ENCODE results near the gene KCND3. TPM values are rescaled to one million over a fixed set of nuclear protein-coding genes. Genes with fewer than 3 reads are reported as not detected.

Gene KCND3
- total RNA-seq, 1 experiment from 2014 or later = 0.15 TPM

DNA sequence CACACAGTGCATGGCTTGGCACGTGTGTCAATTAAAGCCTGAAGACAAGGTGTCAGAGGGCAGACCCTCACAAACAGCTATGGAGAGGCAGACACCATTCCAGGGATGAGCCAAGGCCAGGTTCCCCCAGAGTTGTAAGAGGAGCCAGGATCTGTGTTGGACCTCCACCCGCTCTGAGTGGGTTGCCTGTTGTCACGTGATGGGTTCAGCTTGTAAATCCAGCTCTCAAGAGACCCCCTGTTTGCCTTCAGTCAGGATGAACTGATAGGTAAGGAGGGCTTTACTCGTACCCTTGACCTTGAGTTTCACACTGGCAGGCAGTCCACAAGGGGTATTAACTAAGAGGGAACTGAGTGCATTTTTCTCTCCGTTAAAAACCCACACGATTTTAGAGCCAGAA, 27.7 kb upstream of the KCND3 start:
- Histone ChIP-seq H3K9ac (ENCODE audit: extremely low read depth, insufficient read length, low read length) (no peak overlapping the region), H3K14ac (ENCODE audit: insufficient read depth, low read length) (no peak overlapping the region), H4K5ac (ENCODE audit: insufficient read length, low read depth, low read length) (no peak overlapping the region), H2BK12ac (ENCODE audit: insufficient read length, low read depth, low read length) (no peak overlapping the region), H2AK5ac (ENCODE audit: insufficient read length, low read length) (no peak overlapping the region), H2BK5ac (ENCODE audit: insufficient read length, low read length) (no peak overlapping the region), H2BK120ac (ENCODE audit: low read depth, low read length, poor library complexity, severe bottlenecking) (no peak overlapping the region), H3K4me1 (ENCODE audit: insufficient read depth, low read length) (no peaks in the 10 kb centered on the region), H4K20me1 (ENCODE audit: control insufficient read depth, insufficient read depth, insufficient read length) (no peaks in the 10 kb centered on the region), H3K79me2 (ENCODE audit: insufficient read depth, low read length) (no peaks in the 10 kb centered on the region), H3K4ac (ENCODE audit: low read depth, low read length) (no peak overlapping the region), H2AFZ (ENCODE audit: low read length) (no peak overlapping the region), H3K27me3 (ENCODE audit: insufficient read depth, low read length) (no peaks in the 10 kb centered on the region), H3K18ac (ENCODE audit: insufficient read length, low read depth, low read length) (no peak overlapping the region), H3K4me2 (ENCODE audit: insufficient read depth, insufficient read length, low read length) (no peak overlapping the region), H3K79me1 (ENCODE audit: insufficient read depth, low read depth, low read length, poor library complexity, severe bottlenecking) (no peaks in the 10 kb centered on the region), H2BK20ac (ENCODE audit: low read depth, low read length, poor library complexity, severe bottlenecking) (no peak overlapping the region), H4K8ac (replicated peaks; ENCODE audit: insufficient read length, low read depth, low read length) (no peak overlapping the region), H3T11ph (ENCODE audit: low read length) (no peak overlapping the region), H3K27ac (ENCODE audit: insufficient read length, low read depth, low read length) (no peak overlapping the region), H4K91ac (ENCODE audit: insufficient read length, low read depth, low read length) (no peak overlapping the region), H3K9me3 (ENCODE audit: control insufficient read depth, low read depth, low read length) (no peaks in the 10 kb centered on the region), H3K23me2 (ENCODE audit: insufficient read length, low read depth, low read length, poor library complexity, severe bottlenecking) (no peaks in the 10 kb centered on the region), H2BK15ac (ENCODE audit: low read depth, low read length) (no peak overlapping the region), H3K56ac (ENCODE audit: insufficient read length, low read depth, low read length) (no peak overlapping the region), H3K23ac (ENCODE audit: insufficient read length, low read depth, low read length) (no peak overlapping the region)
- Mint-ChIP-seq H3K36me3 (ENCODE audit: insufficient read depth in 1 of 3, low read depth in 3 of 3) (peaks cover 0 to 10% (median 5%) of the 10 kb centered on the region in 3 experiments; a peak in 2 of 7 replicates), H3K4me1 (peaks cover 23 to 26% of the 10 kb centered on the region in 2 experiments), H3K27ac (no peak overlapping the region), H3K27me3 (ENCODE audit: low read depth) (peaks cover 6% of the 10 kb centered on the region), H3K9me3 (peaks cover 9 to 15% of the 10 kb centered on the region in 2 experiments; a peak in 4 of 5 replicates), H3K4me3 (no peak overlapping the region)
- no peak for DNase-seq
- TF ChIP-seq, protein P1, sequence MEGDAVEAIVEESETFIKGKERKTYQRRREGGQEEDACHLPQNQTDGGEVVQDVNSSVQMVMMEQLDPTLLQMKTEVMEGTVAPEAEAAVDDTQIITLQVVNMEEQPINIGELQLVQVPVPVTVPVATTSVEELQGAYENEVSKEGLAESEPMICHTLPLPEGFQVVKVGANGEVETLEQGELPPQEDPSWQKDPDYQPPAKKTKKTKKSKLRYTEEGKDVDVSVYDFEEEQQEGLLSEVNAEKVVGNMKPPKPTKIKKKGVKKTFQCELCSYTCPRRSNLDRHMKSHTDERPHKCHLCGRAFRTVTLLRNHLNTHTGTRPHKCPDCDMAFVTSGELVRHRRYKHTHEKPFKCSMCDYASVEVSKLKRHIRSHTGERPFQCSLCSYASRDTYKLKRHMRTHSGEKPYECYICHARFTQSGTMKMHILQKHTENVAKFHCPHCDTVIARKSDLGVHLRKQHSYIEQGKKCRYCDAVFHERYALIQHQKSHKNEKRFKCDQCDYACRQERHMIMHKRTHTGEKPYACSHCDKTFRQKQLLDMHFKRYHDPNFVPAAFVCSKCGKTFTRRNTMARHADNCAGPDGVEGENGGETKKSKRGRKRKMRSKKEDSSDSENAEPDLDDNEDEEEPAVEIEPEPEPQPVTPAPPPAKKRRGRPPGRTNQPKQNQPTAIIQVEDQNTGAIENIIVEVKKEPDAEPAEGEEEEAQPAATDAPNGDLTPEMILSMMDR (conservative IDR thresholded peaks at IDR 0.05) = no peak
- WGBS (ENCODE audit: extremely low coverage, insufficient read length, low lambda C conversion rate) = no CpG with 5 or more reads among the region's 6 CpGs

Data from H9 (cell line).